Stimulated activated CD4-positive, alpha-beta T cell treated with anti-CD3 and anti-CD28 coated beads, TNF-alpha, amount 100 ng/mL, for 4 hours (primary cell): ENCODE results near the gene IVD.
A peak's percentile ranks its signal among the peaks of the same experiment; 100 is the strongest.

Source experiments
- DNase-seq, 3 experiments: peaks; one replicate each; pipeline ENCODE4 v3.0.0-alpha.2; 2020; ENCODE audit warnings: low read depth in 3 of 3

The IVD gene

GRCh38 chr15:40414816-40415215 lies 9.2 kb downstream of the IVD start:
- no peak for DNase-seq

GRCh38 chr15:40415226-40415625 lies 9.6 kb downstream of the IVD start:
- DNase-seq: no peak

- no peak for DNase-seq
Measured at GRCh38 chr15:40416056-40416455, 10.5 kb downstream of the IVD start.

GRCh38 chr15:40418126-40418525 lies 12.5 kb downstream of the IVD start:
- no peak for DNase-seq

GRCh38 chr15:40420071-40420713 lies 14.6 kb downstream of the IVD start:
- no peak for DNase-seq

GRCh38 chr15:40420793-40421192 lies 15.2 kb downstream of the IVD start:
- no peak for DNase-seq

GRCh38 chr15:40421246-40422157 lies 15.9 kb downstream of the IVD start:
- peak; percentile 70 to 75 (median 70) for DNase-seq

GRCh38 chr15:40424483-40425115 lies 19.0 kb downstream of the IVD start:
- DNase-seq: no peak

GRCh38 chr15:40425681-40426080 lies 20.1 kb downstream of the IVD start:
- DNase-seq: no peak

GRCh38 chr15:40427188-40427587 lies 21.6 kb downstream of the IVD start:
- no peak for DNase-seq

- no peak for DNase-seq
Measured at GRCh38 chr15:40428185-40428584, 22.6 kb downstream of the IVD start.

GRCh38 chr15:40429068-40429710 lies 23.6 kb downstream of the IVD start:
- no peak for DNase-seq

GRCh38 chr15:40430271-40430805 lies 24.7 kb downstream of the IVD start:
- DNase-seq: no peak

- no peak for DNase-seq
Measured at GRCh38 chr15:40435023-40435709, 29.6 kb downstream of the IVD start.

- no peak for DNase-seq
Measured at GRCh38 chr15:40435710-40436089, 30.1 kb downstream of the IVD start.

- no peak for DNase-seq
Measured at GRCh38 chr15:40436116-40436891, 30.7 kb downstream of the IVD start.

GRCh38 chr15:40436892-40437751 lies 31.5 kb downstream of the IVD start:
- no peak for DNase-seq

- DNase-seq: no peak
Measured at GRCh38 chr15:40437752-40438687, 32.4 kb downstream of the IVD start.
